HCT116 (cell line): ENCODE results near the gene FXYD4.

ENCODE experiments used
- EZH2 ChIP-seq: fragments of 200-600 bp; sonication (generic); IDR thresholded peaks from 2 replicates; pipeline ENCODE4 v1.6.1; 2017; ENCODE audit warnings: antibody characterized with exemption, mixed run types
- MAX ChIP-seq: IDR thresholded peaks from 2 replicates; pipeline ENCODE4 v1.6.1; 2012
- TF ChIP-seq, protein P1 (sequence below), 3 experiments: fragments of 200-600 bp in 1 of 3; sonication (generic) in 1 of 3; IDR thresholded peaks in 2 of 3; conservative IDR thresholded peaks in 1 of 3; 2 replicates each; pipeline ENCODE4 v1.5.1; 2012 to 2017; ENCODE audit warnings: low read depth in 2 of 3, low read length in 2 of 3, antibody characterized with exemption in 1 of 3, borderline replicate concordance in 1 of 3, control low read depth in 1 of 3, mild to moderate bottlenecking in 1 of 3, mixed read lengths in 1 of 3, mixed run types in 1 of 3, moderate library complexity in 1 of 3; ENCODE audit not compliant: insufficient read depth in 1 of 3

GRCh38 chr10:43411536-43411935 is 40.1 kb downstream of the FXYD4 start:
- TF ChIP-seq, protein P1, sequence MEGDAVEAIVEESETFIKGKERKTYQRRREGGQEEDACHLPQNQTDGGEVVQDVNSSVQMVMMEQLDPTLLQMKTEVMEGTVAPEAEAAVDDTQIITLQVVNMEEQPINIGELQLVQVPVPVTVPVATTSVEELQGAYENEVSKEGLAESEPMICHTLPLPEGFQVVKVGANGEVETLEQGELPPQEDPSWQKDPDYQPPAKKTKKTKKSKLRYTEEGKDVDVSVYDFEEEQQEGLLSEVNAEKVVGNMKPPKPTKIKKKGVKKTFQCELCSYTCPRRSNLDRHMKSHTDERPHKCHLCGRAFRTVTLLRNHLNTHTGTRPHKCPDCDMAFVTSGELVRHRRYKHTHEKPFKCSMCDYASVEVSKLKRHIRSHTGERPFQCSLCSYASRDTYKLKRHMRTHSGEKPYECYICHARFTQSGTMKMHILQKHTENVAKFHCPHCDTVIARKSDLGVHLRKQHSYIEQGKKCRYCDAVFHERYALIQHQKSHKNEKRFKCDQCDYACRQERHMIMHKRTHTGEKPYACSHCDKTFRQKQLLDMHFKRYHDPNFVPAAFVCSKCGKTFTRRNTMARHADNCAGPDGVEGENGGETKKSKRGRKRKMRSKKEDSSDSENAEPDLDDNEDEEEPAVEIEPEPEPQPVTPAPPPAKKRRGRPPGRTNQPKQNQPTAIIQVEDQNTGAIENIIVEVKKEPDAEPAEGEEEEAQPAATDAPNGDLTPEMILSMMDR (IDR thresholded peaks at IDR 0.05 in 2 of 3, conservative IDR thresholded peaks at IDR 0.05 in 1 of 3; ENCODE audit: borderline replicate concordance in 1 of 3, insufficient read depth in 1 of 3, low read depth in 2 of 3, low read length in 2 of 3) = no peak
- TF ChIP-seq EZH2 (no peak), MAX (no peak)
